ENCODE measurements around the gene GIT2.
"Not testable (repeated sequence)": the region's sequence is repeated elsewhere in the genome, so short reads cannot be mapped to it uniquely, and the experiment has no call there.

Gene GIT2

GRCh38 chr12:109920261-109920780, 75.8 kb downstream of the GIT2 start:
- no peak for DNase-seq (ENCODE audit: low spot score)

- DNase-seq (ENCODE audit: low spot score) = no peak
Measured at GRCh38 chr12:109919456-109919855, 76.7 kb downstream of the GIT2 start.

GRCh38 chr12:109916045-109916444, 80.1 kb downstream of the GIT2 start:
- DNase-seq (ENCODE audit: low spot score) = no peak

- DNase-seq (ENCODE audit: low spot score) = no peak
Measured at GRCh38 chr12:109915171-109916040, 80.8 kb downstream of the GIT2 start.

- no peak for DNase-seq (ENCODE audit: low spot score)
Measured at GRCh38 chr12:109914461-109914860, 81.7 kb downstream of the GIT2 start.

- no peak for DNase-seq (ENCODE audit: low spot score)
Measured at GRCh38 chr12:109912855-109913321, 83.3 kb downstream of the GIT2 start.

GRCh38 chr12:109910969-109911348, 85.2 kb downstream of the GIT2 start:
- no peak for DNase-seq (ENCODE audit: low spot score)

- DNase-seq (ENCODE audit: low spot score) = no peak
Measured at GRCh38 chr12:109910254-109910968, 85.8 kb downstream of the GIT2 start.

- no peak for DNase-seq (ENCODE audit: low spot score)
Measured at GRCh38 chr12:109905301-109905700, 90.9 kb downstream of the GIT2 start.

- DNase-seq (ENCODE audit: low spot score) = no peak
Measured at GRCh38 chr12:109902891-109903418, 93.2 kb downstream of the GIT2 start.

GRCh38 chr12:109900752-109901580, 95.2 kb downstream of the GIT2 start:
- no peak for DNase-seq (ENCODE audit: low spot score)

GRCh38 chr12:109899783-109900751, 96.1 kb downstream of the GIT2 start, which contains the start of gene TCHP:
TCHP (plus strand) TSS chr12:109900274; CDS start chr12:109903027, 2,753 bp downstream.
- peak; percentile 81 for DNase-seq (ENCODE audit: low spot score)

GRCh38 chr12:109899345-109899744, 96.8 kb downstream of the GIT2 start:
- not testable (repeated sequence) for DNase-seq (ENCODE audit: low spot score)

GRCh38 chr12:109897029-109897428, 99.1 kb downstream of the GIT2 start:
- no peak for DNase-seq (ENCODE audit: low spot score)

- DNase-seq (ENCODE audit: low spot score) = no peak
Measured at GRCh38 chr12:109896188-109896587, 100.0 kb downstream of the GIT2 start.

GRCh38 chr12:109894939-109895338, 101.2 kb downstream of the GIT2 start:
- DNase-seq (ENCODE audit: low spot score) = no peak

- DNase-seq (ENCODE audit: low spot score) = no peak
Measured at GRCh38 chr12:109893261-109893995, 102.7 kb downstream of the GIT2 start.

- peak; percentile 28 for DNase-seq (ENCODE audit: low spot score)
Measured at GRCh38 chr12:109892748-109893147, 103.4 kb downstream of the GIT2 start.

- DNase-seq (ENCODE audit: low spot score) = no peak
Measured at GRCh38 chr12:109892165-109892715, 103.9 kb downstream of the GIT2 start.

Measured in CD4-positive, alpha-beta T cell treated with Interleukin-15 for 4 hours (primary cell).